Loucy (cell line): ENCODE results near the gene SYTL1.

ENCODE experiments used
- H2AFZ ChIP-seq: fragments of 200-600 bp; sonication (generic); 2 replicates; pipeline ENCODE4 v1.6.0; 2016; ENCODE audit warnings: antibody characterized with exemption, mild to moderate bottlenecking, low read length, moderate library complexity
- H3F3A ChIP-seq: fragments of 200-600 bp; 2 replicates; pipeline ENCODE4 v1.6.0; 2016; ENCODE audit warnings: antibody characterized with exemption, low read depth, mild to moderate bottlenecking
- H3K27me3 ChIP-seq: fragments of 200-600 bp; sonication (generic); 2 replicates; pipeline ENCODE4 v1.6.1; 2014; ENCODE audit warnings: low read length, mild to moderate bottlenecking; ENCODE audit not compliant: insufficient read depth, poor library complexity, severe bottlenecking
- H3K36me3 ChIP-seq: fragments of 200-600 bp; sonication (generic); 2 replicates; pipeline ENCODE4 v1.6.1; 2016; ENCODE audit warnings: low read length; ENCODE audit not compliant: insufficient read depth
- H3K4me1 ChIP-seq: fragments of 200-600 bp; sonication (generic); 2 replicates; pipeline ENCODE4 v1.5.1; 2014; ENCODE audit warnings: low read length, mild to moderate bottlenecking; ENCODE audit not compliant: insufficient read depth, poor library complexity, severe bottlenecking
- H3K4me2 ChIP-seq: fragments of 200-600 bp; sonication (generic); 2 replicates; pipeline ENCODE4 v1.6.0; 2014; ENCODE audit warnings: antibody characterized with exemption, low read length, low read depth, mild to moderate bottlenecking; ENCODE audit not compliant: poor library complexity, severe bottlenecking
- H3K4me3 ChIP-seq: fragments of 200-600 bp; sonication (generic); 2 replicates; pipeline ENCODE4 v1.5.1; 2014; ENCODE audit warnings: low read length, mild to moderate bottlenecking, mixed read lengths; ENCODE audit not compliant: poor library complexity, severe bottlenecking
- H3K79me2 ChIP-seq: fragments of 200-600 bp; sonication (generic); 2 replicates; pipeline ENCODE4 v1.6.1; 2014; ENCODE audit warnings: low read length; ENCODE audit not compliant: insufficient read depth
- H3K9ac ChIP-seq: fragments of 200-600 bp; sonication (generic); 2 replicates; pipeline ENCODE4 v1.6.0; 2014; ENCODE audit warnings: mild to moderate bottlenecking, low read depth, low read length, moderate library complexity; ENCODE audit not compliant: poor library complexity, severe bottlenecking
- H3K9me2 ChIP-seq: fragments of 200-600 bp; sonication (generic); replicated peaks from 2 replicates; pipeline ENCODE4 v1.6.1; 2016; ENCODE audit warnings: low read depth, low read length, mixed read lengths
- H3K9me3 ChIP-seq: fragments of 200-600 bp; sonication (generic); 2 replicates; pipeline ENCODE4 v1.6.1; 2014; ENCODE audit warnings: mild to moderate bottlenecking, antibody characterized with exemption, low read length, low read depth; ENCODE audit not compliant: insufficient read depth
- H4K20me1 ChIP-seq: fragments of 200-600 bp; sonication (generic); 2 replicates; pipeline ENCODE4 v1.6.0; 2014; ENCODE audit warnings: antibody characterized with exemption, low read length, mild to moderate bottlenecking; ENCODE audit not compliant: insufficient read depth, poor library complexity, severe bottlenecking
- EZH2phosphoT487 ChIP-seq: fragments of 200-600 bp; IDR thresholded peaks from 2 replicates; pipeline ENCODE4 v1.6.1; 2018; ENCODE audit warnings: antibody characterized with exemption, mild to moderate bottlenecking, moderate library complexity, borderline replicate concordance
- TF ChIP-seq, protein P1 (sequence below): fragments of 200-600 bp; sonication (generic); conservative IDR thresholded peaks from 2 replicates; pipeline ENCODE4 v1.5.1; 2014; ENCODE audit warnings: mild to moderate bottlenecking, antibody characterized with exemption, low read length

Gene SYTL1

DNA sequence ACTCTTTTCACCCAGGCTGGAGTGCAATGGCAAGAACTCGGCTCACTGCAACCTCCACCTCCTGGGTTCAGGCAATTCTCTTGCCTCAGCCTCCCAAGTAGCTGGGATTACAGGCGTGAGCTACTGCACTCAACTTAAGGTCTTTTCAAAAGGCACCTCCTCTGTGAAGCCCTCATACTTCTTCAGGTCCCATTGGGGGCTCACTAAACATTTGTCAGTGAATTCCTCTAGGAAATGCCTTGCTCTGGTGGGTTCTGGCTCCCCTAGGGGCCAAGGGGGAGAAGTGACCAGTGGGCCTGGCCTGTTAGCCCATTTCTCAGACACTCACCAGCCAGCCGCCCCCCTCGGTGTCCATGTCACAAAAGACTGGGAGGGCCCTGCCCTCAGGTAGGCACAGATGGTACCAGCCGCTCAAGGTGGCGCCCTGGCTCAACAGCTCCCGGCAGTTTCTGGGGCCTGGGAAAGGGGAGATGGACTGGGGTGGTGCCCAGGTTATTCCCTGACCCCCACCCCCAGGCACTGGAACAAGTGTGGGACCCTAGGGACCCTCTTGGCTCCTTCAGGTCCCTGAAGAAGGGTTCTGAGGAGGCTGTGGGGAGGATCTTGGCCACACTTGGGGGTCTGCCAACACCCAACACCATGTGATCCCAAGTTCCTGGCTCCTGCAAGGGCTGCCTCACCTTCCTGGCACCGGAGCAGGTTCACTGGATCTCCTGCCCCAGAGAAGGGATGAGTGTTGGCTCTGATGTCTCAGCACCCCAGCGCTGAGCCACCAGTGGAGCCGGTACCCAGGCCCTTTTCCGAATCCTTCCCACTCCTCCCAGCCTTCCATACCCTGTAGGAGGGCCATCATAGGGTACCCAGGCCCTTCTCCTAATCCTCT, 31.2 kb downstream of the SYTL1 start:
- TF ChIP-seq, protein P1, sequence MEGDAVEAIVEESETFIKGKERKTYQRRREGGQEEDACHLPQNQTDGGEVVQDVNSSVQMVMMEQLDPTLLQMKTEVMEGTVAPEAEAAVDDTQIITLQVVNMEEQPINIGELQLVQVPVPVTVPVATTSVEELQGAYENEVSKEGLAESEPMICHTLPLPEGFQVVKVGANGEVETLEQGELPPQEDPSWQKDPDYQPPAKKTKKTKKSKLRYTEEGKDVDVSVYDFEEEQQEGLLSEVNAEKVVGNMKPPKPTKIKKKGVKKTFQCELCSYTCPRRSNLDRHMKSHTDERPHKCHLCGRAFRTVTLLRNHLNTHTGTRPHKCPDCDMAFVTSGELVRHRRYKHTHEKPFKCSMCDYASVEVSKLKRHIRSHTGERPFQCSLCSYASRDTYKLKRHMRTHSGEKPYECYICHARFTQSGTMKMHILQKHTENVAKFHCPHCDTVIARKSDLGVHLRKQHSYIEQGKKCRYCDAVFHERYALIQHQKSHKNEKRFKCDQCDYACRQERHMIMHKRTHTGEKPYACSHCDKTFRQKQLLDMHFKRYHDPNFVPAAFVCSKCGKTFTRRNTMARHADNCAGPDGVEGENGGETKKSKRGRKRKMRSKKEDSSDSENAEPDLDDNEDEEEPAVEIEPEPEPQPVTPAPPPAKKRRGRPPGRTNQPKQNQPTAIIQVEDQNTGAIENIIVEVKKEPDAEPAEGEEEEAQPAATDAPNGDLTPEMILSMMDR = peak; percentile 53
- TF ChIP-seq EZH2phosphoT487 = no peak
- H2AFZ ChIP-seq = no peak overlapping the region

DNA sequence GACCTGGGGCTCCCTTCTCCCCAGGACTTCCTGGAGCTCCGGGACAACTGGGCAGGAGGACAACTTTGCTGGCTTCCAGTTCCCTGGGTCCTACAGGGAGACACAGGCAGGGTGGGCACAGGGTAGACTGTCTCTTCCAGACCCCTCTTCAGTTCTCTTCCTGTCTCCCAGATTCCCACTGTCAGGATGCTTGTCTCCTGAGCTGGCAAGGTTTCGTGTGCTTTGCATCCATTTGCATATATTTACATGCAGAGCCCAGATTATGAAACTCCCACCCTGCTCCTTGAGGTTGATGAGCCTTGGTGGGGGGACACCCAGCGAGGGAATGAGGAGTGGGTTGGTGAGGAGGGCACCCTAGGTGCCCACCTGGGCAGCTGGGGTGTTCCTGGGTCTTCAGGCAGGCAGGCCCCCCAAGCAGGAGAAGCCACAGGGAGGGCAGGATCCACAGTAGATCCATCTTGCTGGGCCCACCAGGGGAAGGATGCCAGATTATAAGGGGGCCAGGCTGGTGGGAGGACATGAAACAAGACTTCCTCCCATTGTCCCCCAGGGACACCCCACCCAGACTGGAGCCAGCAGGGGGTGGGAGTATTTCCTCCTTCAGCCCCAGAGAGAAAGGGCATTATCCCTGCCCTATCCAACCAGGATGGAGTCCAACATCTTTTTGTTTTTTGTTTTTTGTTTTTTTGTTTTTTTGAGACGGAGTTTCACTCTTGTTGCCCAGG, 32.7 kb downstream of the SYTL1 start, which contains the start of gene FCN3:
Gene FCN3, minus strand, starts transcription at position 463 of the 725 bp plus-strand sequence. Its CDS starts 6 bp downstream, at position 457.
- no peaks in the 10 kb centered on the region for H3K27me3 ChIP-seq
- H2AFZ ChIP-seq = no peak within 1 kb of the TSS
- H3K4me1 ChIP-seq = no peaks in the 10 kb centered on the region
- no peaks in the 10 kb centered on the region for H3K79me2 ChIP-seq
- no peaks in the 10 kb centered on the region for H3K9me3 ChIP-seq
- no peaks in the 10 kb centered on the region for H4K20me1 ChIP-seq
- H3K9ac ChIP-seq = no peak within 1 kb of the TSS
- TF ChIP-seq, protein P1 = no peak
- no peak for TF ChIP-seq EZH2phosphoT487
- H3K4me3 ChIP-seq = no peak within 1 kb of the TSS
- H3K36me3 ChIP-seq = no peaks in the 10 kb centered on the region
- H3K9me2 ChIP-seq = no peaks in the 10 kb centered on the region
- H3F3A ChIP-seq = no peaks in the 10 kb centered on the region
- H3K4me2 ChIP-seq = no peak within 1 kb of the TSS

More for the DNA sequence above, 31.2 kb downstream of the SYTL1 start:
- H3K9me2 ChIP-seq = no peaks in the 10 kb centered on the region
- no peaks in the 10 kb centered on the region for H3K79me2 ChIP-seq
- H3K4me1 ChIP-seq = no peaks in the 10 kb centered on the region
- no peaks in the 10 kb centered on the region for H3K27me3 ChIP-seq
- H4K20me1 ChIP-seq = no peaks in the 10 kb centered on the region
- no peaks in the 10 kb centered on the region for H3K36me3 ChIP-seq
- H3K9me3 ChIP-seq = no peaks in the 10 kb centered on the region
- H3K9ac ChIP-seq = no peak overlapping the region
- no peaks in the 10 kb centered on the region for H3F3A ChIP-seq
- no peak overlapping the region for H3K4me2 ChIP-seq
- no peak overlapping the region for H3K4me3 ChIP-seq

DNA sequence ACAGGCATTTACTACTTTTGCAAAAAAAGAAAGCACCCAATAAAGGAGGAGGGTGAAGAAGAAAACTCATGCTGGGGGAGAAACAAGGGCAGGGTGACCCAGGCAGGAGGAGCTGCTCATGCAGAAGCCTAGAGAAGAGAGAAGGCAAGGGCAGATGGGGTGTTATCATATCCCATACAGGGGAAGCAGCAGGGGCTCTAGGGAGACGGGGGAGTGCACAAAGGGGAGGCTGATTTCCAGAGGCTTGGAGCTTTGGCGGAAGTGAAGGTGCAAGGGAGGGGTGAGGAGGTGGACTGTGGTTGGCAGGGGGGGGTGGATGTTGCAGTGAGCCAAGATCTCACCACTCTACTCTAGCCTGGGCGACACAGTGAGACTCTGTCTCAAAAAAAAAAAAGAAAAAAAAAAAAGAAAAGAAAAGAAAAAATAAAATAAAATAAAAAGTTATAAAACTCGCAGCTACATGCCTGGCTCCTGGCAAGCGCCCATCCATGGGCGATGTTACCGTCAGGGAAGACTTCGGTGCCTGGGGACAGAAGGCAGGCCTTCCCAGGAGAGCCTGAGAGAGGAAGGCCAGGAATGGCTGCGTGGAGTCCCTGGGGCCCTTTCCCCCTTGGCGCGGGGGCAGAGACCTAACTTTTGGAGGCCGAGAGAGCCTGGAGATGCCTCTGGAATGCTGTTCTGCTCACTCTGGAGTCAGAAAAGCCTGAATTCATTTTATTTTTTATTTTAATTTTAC, 36.1 kb downstream of the SYTL1 start:
- H4K20me1 ChIP-seq = no peaks in the 10 kb centered on the region
- no peaks in the 10 kb centered on the region for H3K9me3 ChIP-seq
- no peaks in the 10 kb centered on the region for H3K36me3 ChIP-seq
- no peaks in the 10 kb centered on the region for H3K4me1 ChIP-seq
- TF ChIP-seq, protein P1 = no peak
- TF ChIP-seq EZH2phosphoT487 = no peak
- no peaks in the 10 kb centered on the region for H3K9me2 ChIP-seq
- no peaks in the 10 kb centered on the region for H3F3A ChIP-seq
- H3K4me3 ChIP-seq = no peak overlapping the region
- H3K79me2 ChIP-seq = no peaks in the 10 kb centered on the region
- H3K27me3 ChIP-seq = no peaks in the 10 kb centered on the region
- H2AFZ ChIP-seq = no peak overlapping the region
- no peak overlapping the region for H3K4me2 ChIP-seq
- no peak overlapping the region for H3K9ac ChIP-seq
